ENCODE data around the gene DNAJC4.
A peak's percentile ranks its signal among the peaks of the same experiment; 100 is the strongest.

DNAJC4 gene

DNA sequence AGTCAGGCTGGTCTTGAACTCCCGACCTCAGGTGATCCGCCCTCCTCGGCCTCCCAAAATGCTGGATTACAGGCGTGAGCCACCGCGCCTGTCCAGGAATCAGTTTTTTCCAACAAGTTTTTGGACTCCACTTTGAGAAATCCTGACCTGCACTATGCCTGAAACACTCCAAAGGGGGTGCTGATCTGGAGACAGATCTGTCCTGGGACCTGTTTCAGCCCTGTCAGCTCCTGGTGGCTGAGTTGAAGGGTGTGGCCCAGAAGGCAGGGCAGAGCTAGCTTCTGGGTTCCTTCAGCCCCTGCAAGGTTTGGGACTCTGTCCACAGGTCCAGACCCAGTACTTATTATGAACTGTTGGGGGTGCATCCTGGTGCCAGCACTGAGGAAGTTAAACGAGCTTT, 1.2 kb downstream of the DNAJC4 start:
- TF ChIP-seq, protein P1, sequence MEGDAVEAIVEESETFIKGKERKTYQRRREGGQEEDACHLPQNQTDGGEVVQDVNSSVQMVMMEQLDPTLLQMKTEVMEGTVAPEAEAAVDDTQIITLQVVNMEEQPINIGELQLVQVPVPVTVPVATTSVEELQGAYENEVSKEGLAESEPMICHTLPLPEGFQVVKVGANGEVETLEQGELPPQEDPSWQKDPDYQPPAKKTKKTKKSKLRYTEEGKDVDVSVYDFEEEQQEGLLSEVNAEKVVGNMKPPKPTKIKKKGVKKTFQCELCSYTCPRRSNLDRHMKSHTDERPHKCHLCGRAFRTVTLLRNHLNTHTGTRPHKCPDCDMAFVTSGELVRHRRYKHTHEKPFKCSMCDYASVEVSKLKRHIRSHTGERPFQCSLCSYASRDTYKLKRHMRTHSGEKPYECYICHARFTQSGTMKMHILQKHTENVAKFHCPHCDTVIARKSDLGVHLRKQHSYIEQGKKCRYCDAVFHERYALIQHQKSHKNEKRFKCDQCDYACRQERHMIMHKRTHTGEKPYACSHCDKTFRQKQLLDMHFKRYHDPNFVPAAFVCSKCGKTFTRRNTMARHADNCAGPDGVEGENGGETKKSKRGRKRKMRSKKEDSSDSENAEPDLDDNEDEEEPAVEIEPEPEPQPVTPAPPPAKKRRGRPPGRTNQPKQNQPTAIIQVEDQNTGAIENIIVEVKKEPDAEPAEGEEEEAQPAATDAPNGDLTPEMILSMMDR (IDR thresholded peaks at IDR 0.05; ENCODE audit: low read depth, low read length), result no peak
- H3K4me3 ChIP-seq (ENCODE audit: low read depth, low read length), result no peak overlapping the region

DNA sequence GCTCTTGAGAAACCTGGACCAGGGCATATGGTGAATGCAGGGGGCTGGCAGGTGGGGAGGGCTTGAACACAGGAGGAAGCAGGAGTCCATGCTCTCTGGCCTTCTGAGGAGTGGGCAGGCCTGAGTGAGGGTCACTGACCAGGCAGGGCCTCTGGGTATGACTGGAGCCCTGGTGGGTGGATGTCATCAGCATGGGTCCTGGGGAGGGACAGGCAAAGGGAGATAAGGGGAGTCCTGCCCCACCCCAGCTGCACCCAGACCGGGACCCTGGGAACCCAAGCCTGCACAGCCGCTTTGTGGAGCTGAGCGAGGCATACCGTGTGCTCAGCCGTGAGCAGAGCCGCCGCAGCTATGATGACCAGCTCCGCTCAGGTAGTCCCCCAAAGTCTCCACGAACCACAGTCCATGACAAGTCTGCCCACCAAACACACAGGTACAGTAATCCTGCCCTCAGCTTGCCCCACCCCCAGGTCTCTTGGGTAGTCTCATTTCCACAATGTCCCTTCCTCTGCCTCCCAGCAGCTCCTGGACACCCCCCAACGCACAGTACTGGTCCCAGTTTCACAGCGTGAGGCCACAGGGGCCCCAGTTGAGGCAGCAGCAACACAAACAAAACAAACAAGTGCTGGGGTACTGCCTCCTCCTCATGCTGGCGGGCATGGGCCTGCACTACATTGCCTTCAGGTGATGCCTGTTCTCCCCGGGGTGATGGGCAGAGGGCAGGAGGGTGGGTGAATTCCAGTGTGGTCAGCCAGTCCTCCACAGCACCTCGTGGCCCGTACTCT, 2.0 kb downstream of the DNAJC4 start:
- TF ChIP-seq, protein P1 (IDR thresholded peaks at IDR 0.05; ENCODE audit: low read depth, low read length), result no peak
- H3K4me3 ChIP-seq (ENCODE audit: low read depth, low read length), result no peak overlapping the region

DNA sequence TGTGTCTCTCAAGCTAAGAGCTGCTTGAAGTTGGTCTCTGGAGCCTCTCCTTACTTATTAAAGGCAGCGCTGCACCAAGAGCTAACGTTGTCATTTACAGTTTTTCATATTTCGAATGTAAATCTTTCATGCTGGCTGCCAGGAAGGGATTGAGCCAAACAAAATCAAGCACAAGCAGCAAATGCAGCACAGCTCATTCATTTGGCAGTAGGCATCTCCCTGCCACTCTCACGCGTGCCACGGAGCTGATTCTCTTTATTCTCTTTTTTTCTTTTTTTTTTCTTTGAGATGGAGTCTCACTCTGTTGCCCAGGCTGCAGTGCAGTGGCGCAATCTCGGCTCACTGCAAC, 2.6 kb downstream of the DNAJC4 start:
- TF ChIP-seq, protein P1 (IDR thresholded peaks at IDR 0.05; ENCODE audit: low read depth, low read length), result no peak
- H3K4me3 ChIP-seq (ENCODE audit: low read depth, low read length), result no peak overlapping the region

DNA sequence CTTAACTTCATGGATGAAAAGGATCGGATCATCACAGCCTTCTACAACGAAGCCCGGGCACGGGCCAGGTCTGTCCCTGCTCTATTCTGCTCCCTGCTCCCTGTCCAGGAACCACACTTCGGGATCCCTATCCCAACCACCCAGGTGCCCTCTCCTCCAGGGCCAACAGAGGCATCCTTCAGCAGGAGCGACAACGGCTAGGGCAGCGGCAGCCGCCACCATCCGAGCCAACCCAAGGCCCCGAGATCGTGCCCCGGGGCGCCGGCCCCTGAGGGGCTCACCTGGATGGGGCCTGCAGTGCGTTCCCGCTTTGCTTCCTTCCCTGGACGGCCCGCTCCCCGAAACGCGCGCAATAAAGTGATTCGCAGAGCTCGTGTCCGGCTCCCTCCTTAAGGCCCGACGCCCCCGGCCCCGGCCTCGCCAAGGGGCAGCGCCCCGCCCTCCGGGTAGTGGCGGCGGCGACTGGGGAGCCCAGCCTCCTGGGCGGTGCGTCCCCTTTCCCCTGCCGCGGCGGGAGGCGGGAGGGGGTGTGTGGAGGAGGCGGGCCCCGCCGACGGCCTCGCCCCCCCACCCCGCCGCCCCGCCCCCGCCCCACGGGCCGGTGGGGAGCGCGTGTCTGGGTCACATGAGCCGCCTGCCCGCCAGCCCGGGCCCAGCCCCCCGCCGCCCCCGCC, 3.7 kb downstream of the DNAJC4 start, which contains the start of gene VEGFB:
VEGFB (plus strand) TSS at position 672 of the 674 bp plus-strand sequence. CDS start 250 bp downstream, outside the sequence.
- peak within 1 kb of the TSS; percentile 68 for H3K4me3 ChIP-seq (ENCODE audit: low read depth, low read length)
- TF ChIP-seq, protein P1 (IDR thresholded peaks at IDR 0.05; ENCODE audit: low read depth, low read length), result no peak

DNA sequence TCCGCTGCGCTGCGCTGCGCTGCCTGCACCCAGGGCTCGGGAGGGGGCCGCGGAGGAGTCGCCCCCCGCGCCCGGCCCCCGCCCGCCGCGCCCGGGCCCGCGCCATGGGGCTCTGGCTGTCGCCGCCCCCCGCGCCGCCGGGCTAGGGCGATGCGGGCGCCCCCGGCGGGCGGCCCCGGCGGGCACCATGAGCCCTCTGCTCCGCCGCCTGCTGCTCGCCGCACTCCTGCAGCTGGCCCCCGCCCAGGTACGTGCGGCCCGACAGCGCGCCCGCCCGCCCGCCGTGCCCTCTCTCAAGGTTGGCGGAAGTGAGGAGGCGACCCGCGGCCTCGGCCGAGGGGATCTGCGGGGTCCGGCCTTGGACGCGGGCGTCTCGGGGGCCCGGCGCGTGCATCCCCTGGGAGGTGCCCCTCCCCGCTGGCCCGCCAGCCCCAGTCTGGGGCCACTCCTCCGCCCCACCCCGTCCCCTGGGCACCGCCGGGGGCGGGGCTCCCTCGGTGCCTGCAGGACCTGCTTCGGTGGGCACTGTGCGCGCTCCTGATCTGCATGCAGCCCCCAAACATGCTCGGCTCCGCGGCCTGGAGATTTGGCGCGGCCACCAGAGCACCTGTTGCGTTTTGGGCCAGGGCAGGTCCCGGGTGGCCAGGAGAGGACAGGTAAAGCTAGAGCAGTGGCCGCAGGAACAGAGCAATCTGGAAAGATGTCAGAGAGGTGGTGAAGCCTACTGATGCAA, 4.5 kb downstream of the DNAJC4 start:
- TF ChIP-seq, protein P1 (IDR thresholded peaks at IDR 0.05; ENCODE audit: low read depth, low read length), result no peak
- peak overlapping the region; percentile 68 for H3K4me3 ChIP-seq (ENCODE audit: low read depth, low read length)

DNA sequence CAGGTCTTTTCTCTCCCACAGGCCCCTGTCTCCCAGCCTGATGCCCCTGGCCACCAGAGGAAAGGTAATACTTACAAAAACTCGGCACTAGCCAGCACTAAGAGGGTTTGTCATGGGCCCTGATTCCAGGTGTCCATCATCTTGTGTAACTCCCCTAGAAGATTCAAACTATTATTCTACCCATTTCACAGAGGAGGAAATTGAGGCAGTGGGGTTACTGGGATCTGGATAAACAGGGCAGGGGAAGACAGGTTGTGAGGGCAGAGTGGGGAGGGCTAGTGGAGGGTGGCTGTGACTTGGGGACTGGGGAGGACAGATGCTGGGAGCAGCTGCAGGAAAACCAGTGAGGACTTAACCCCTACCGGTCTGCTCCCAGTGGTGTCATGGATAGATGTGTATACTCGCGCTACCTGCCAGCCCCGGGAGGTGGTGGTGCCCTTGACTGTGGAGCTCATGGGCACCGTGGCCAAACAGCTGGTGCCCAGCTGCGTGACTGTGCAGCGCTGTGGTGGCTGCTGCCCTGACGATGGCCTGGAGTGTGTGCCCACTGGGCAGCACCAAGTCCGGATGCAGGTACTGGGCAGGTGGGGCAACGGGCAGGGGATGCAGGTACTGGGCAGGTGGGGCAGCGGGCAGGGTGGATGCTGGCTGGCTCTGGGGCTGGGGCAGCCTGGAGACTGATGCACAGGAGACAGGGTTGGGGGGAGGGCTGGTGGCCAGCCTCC, 5.3 kb downstream of the DNAJC4 start:
- H3K4me3 ChIP-seq (ENCODE audit: low read depth, low read length), result peak overlapping the region; percentile 68
- TF ChIP-seq, protein P1 (IDR thresholded peaks at IDR 0.05; ENCODE audit: low read depth, low read length), result no peak
